HepG2 (cell line): ENCODE data around the gene PTPRN. TPM values are rescaled to one million over a fixed set of nuclear protein-coding genes. Genes with fewer than 3 reads are reported as not detected.
A peak's percentile ranks its signal among the peaks of the same experiment; 100 is the strongest.

Experiments used
- AKAP8 ChIP-seq: sonication (generic); formaldehyde crosslinking; IDR thresholded peaks from 2 replicates; pipeline ENCODE4 v1.5.1; 2020; ENCODE audit warnings: mild to moderate bottlenecking, missing genetic modification reagents
- DNMT3B ChIP-seq: conservative IDR thresholded peaks from 2 replicates; pipeline ENCODE4 v1.6.1; 2016; ENCODE audit warnings: missing biosample characterization, control low read depth
- ELF3 ChIP-seq: IDR thresholded peaks from 2 replicates; pipeline ENCODE4 v1.6.1; 2016; ENCODE audit warnings: missing genetic modification reagents, missing compliant biosample characterization
- PHF21A ChIP-seq: sonication (generic); formaldehyde crosslinking; IDR thresholded peaks from 2 replicates; pipeline ENCODE4 v1.5.0; 2020; ENCODE audit warnings: mild to moderate bottlenecking, missing genetic modification reagents
- POLR2AphosphoS5 ChIP-seq: IDR thresholded peaks from 2 replicates; pipeline ENCODE4 v1.6.1; 2012; ENCODE audit warnings: low read depth, low read length
- TBX3 ChIP-seq: fragments of 450-650 bp; IDR thresholded peaks from 2 replicates; pipeline ENCODE4 v1.6.1; 2017; ENCODE audit warnings: antibody characterized with exemption, mild to moderate bottlenecking, inconsistent platforms, borderline replicate concordance
- ZMYM4 ChIP-seq: sonication (generic); formaldehyde crosslinking; IDR thresholded peaks from 2 replicates; pipeline ENCODE4 v1.8.1; 2023; ENCODE audit warnings: mild to moderate bottlenecking, missing genetic modification reagents
- ZNF263 ChIP-seq: sonication (generic); formaldehyde crosslinking; IDR thresholded peaks from 2 replicates; pipeline ENCODE4 v1.4.0; 2020; ENCODE audit warnings: missing genetic modification reagents
- ZNF678 ChIP-seq: sonication (generic); formaldehyde crosslinking; IDR thresholded peaks from 2 replicates; pipeline ENCODE4 v1.4.0; 2020; ENCODE audit warnings: mild to moderate bottlenecking, missing genetic modification reagents
- ZSCAN30 ChIP-seq: sonication (generic); formaldehyde crosslinking; IDR thresholded peaks from 2 replicates; pipeline ENCODE4 v1.5.0; 2020; ENCODE audit warnings: mild to moderate bottlenecking, missing genetic modification reagents
- polyA plus RNA-seq, 8 experiments: library from polyadenylated mRNA; depleted of rRNA in 3 of 8; stranded (reverse) in 7 of 8; unstranded in 1 of 8; fragments of >200 nt; fragmentation: Illumina TruSeq in 4 of 8; extraction: Trizol in 4 of 8; gene quantifications; 2 replicates each; pipeline versions ENCODE4 v1.2.1 to v1.2.3, GENCODE V29; 2011 to 2016; ENCODE audit warnings: low read depth in 4 of 8, missing spikeins in 1 of 8, mixed read lengths in 1 of 8; ENCODE audit not compliant: insufficient read depth in 1 of 8
- total RNA-seq, 5 experiments: library from RNA; depleted of rRNA; stranded (reverse); fragments of >200 nt; fragmentation: Illumina TruSeq; extraction: Trizol; gene quantifications; 2 replicates each; pipeline ENCODE4 v1.2.3, GENCODE V29; 2016; ENCODE audit warnings: low read depth in 1 of 5
- TF ChIP-seq, protein P1 (sequence below): sonication (generic); formaldehyde crosslinking; IDR thresholded peaks from 2 replicates; pipeline ENCODE4 v1.4.0; 2020; ENCODE audit warnings: missing genetic modification reagents, borderline replicate concordance
- TF ChIP-seq, protein P2 (sequence below): sonication (generic); formaldehyde crosslinking; IDR thresholded peaks from 2 replicates; pipeline ENCODE4 v1.4.0; 2020; ENCODE audit warnings: mild to moderate bottlenecking, missing genetic modification reagents
- TF ChIP-seq, protein P3 (sequence below): sonication (generic); formaldehyde crosslinking; IDR thresholded peaks from 2 replicates; pipeline ENCODE4 v1.5.0; 2020; ENCODE audit warnings: missing genetic modification reagents
- TF ChIP-seq, protein P4 (sequence below): IDR thresholded peaks from 2 replicates; pipeline ENCODE4 v1.6.1; 2016; ENCODE audit warnings: low read depth, borderline replicate concordance
- TF ChIP-seq, protein P5 (sequence below): IDR thresholded peaks from 2 replicates; pipeline ENCODE4 v1.6.1; 2016; ENCODE audit warnings: control low read depth

Gene PTPRN
- total and polyA plus RNA-seq, 2 of the 13 experiments (the other 11 are each of a cell fraction or from before 2014, with no cell fraction given): 0.26 TPM; not detected in 1

DNA sequence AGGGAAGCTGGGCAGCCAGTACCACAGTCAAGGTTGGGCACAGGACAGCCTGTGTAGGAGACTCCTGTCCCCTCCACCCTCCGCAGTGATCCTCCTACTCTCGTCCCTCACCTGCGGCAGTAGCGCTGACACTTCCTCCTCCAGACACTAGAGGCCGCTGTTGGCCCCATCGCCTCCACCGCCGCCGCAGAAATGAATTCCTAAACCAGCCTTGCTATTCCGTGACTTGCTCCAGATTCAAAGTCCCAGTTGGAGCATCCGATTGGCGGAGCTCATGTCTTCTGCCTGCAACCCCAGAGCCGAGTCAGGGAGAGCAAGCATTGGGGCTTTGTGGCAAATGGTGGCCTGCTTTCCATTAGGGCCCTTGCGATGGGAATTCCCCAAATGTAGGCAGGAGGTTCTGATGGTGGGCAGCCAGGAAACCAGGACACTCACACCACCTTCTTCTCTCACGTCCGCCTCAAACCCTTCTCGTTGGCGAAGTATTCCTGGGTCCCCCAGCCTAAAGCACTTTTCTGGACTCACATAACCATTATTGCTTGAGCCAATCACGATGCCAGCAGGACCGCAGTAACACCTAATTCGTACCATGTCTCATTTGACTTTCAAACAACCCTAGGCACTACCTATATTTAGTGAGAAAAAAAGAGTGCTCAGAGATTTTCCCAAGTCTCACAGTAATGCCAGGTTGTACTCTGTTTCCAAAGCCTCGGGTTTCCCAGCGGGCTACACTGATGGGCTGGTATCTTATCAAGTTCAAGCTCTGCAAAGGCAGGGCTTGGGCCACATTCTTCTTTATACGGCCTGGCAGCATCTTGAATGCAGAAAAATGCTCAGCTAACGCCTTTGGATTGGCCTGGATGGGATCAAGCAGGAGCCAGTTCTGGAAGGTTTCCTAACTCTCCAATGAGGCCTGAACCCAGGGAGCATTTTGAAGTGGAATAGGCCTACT lies 31.2 kb downstream of the PTPRN start (continued):
- TF ChIP-seq, protein P1, sequence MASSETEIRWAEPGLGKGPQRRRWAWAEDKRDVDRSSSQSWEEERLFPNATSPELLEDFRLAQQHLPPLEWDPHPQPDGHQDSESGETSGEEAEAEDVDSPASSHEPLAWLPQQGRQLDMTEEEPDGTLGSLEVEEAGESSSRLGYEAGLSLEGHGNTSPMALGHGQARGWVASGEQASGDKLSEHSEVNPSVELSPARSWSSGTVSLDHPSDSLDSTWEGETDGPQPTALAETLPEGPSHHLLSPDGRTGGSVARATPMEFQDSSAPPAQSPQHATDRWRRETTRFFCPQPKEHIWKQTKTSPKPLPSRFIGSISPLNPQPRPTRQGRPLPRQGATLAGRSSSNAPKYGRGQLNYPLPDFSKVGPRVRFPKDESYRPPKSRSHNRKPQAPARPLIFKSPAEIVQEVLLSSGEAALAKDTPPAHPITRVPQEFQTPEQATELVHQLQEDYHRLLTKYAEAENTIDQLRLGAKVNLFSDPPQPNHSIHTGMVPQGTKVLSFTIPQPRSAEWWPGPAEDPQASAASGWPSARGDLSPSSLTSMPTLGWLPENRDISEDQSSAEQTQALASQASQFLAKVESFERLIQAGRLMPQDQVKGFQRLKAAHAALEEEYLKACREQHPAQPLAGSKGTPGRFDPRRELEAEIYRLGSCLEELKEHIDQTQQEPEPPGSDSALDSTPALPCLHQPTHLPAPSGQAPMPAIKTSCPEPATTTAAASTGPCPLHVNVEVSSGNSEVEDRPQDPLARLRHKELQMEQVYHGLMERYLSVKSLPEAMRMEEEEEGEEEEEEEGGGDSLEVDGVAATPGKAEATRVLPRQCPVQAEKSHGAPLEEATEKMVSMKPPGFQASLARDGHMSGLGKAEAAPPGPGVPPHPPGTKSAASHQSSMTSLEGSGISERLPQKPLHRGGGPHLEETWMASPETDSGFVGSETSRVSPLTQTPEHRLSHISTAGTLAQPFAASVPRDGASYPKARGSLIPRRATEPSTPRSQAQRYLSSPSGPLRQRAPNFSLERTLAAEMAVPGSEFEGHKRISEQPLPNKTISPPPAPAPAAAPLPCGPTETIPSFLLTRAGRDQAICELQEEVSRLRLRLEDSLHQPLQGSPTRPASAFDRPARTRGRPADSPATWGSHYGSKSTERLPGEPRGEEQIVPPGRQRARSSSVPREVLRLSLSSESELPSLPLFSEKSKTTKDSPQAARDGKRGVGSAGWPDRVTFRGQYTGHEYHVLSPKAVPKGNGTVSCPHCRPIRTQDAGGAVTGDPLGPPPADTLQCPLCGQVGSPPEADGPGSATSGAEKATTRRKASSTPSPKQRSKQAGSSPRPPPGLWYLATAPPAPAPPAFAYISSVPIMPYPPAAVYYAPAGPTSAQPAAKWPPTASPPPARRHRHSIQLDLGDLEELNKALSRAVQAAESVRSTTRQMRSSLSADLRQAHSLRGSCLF (CRISPR knock-in tag): no peak
- TF ChIP-seq, protein P2, sequence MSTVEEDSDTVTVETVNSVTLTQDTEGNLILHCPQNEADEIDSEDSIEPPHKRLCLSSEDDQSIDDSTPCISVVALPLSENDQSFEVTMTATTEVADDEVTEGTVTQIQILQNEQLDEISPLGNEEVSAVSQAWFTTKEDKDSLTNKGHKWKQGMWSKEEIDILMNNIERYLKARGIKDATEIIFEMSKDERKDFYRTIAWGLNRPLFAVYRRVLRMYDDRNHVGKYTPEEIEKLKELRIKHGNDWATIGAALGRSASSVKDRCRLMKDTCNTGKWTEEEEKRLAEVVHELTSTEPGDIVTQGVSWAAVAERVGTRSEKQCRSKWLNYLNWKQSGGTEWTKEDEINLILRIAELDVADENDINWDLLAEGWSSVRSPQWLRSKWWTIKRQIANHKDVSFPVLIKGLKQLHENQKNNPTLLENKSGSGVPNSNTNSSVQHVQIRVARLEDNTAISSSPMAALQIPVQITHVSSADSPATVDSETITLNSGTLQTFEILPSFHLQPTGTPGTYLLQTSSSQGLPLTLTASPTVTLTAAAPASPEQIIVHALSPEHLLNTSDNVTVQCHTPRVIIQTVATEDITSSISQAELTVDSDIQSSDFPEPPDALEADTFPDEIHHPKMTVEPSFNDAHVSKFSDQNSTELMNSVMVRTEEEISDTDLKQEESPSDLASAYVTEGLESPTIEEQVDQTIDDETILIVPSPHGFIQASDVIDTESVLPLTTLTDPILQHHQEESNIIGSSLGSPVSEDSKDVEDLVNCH (CRISPR knock-in tag): peak; percentile 84; the same call in 1 of the 2 replicates
- TF ChIP-seq ZNF263 (CRISPR knock-in tag): peak; percentile 78; the same call in 1 of the 2 replicates
- no peak for TF ChIP-seq AKAP8 (CRISPR knock-in tag)
- peak; percentile 71; the same call in 1 of the 2 replicates for TF ChIP-seq DNMT3B (CRISPR knock-in tag)
- TF ChIP-seq TBX3: no peak
- TF ChIP-seq, protein P3, sequence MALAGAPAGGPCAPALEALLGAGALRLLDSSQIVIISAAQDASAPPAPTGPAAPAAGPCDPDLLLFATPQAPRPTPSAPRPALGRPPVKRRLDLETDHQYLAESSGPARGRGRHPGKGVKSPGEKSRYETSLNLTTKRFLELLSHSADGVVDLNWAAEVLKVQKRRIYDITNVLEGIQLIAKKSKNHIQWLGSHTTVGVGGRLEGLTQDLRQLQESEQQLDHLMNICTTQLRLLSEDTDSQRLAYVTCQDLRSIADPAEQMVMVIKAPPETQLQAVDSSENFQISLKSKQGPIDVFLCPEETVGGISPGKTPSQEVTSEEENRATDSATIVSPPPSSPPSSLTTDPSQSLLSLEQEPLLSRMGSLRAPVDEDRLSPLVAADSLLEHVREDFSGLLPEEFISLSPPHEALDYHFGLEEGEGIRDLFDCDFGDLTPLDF (CRISPR knock-in tag): no peak
- no peak for TF ChIP-seq ZSCAN30 (CRISPR knock-in tag)
- TF ChIP-seq, protein P4, sequence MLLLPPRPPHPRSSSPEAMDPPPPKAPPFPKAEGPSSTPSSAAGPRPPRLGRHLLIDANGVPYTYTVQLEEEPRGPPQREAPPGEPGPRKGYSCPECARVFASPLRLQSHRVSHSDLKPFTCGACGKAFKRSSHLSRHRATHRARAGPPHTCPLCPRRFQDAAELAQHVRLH: peak; percentile 72; the same call in 1 of the 2 replicates
- peak; percentile 35; the same call in 1 of the 2 replicates for TF ChIP-seq PHF21A (CRISPR knock-in tag)
- TF ChIP-seq ZMYM4 (CRISPR knock-in tag): peak; percentile 85
- TF ChIP-seq, protein P5, sequence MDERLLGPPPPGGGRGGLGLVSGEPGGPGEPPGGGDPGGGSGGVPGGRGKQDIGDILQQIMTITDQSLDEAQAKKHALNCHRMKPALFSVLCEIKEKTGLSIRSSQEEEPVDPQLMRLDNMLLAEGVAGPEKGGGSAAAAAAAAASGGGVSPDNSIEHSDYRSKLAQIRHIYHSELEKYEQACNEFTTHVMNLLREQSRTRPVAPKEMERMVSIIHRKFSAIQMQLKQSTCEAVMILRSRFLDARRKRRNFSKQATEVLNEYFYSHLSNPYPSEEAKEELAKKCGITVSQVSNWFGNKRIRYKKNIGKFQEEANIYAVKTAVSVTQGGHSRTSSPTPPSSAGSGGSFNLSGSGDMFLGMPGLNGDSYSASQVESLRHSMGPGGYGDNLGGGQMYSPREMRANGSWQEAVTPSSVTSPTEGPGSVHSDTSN (CRISPR knock-in tag): no peak
- no peak for TF ChIP-seq ZNF678
- no peak for TF ChIP-seq POLR2AphosphoS5
- peak; percentile 64 for TF ChIP-seq ELF3 (CRISPR knock-in tag)
